ENCODE measurements around the gene GOPC.

The GOPC gene

DNA sequence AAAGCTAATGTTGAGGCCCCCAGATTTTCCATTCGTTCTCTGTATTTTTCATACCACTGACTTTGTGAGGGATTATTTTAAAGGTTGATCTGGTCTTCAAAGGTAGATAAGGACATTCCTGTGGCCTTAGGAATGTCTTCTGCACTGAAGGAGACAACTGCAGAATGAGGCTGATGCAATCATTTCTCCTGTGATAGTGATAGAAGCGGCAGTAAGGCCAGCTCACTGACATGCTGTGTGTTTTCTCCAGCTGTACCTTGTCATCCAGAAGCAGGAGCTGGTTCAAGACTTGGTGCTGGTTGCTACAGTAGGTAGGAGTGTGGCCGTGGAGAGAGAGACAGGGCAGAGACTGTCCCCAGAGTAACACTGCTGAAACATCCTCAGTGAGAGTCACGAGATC, 66.0 kb downstream of the GOPC start:
- Histone ChIP-seq H3K27ac (no peak overlapping the region), H3K36me3 (no peaks in the 10 kb centered on the region)
- TF ChIP-seq, protein P1, sequence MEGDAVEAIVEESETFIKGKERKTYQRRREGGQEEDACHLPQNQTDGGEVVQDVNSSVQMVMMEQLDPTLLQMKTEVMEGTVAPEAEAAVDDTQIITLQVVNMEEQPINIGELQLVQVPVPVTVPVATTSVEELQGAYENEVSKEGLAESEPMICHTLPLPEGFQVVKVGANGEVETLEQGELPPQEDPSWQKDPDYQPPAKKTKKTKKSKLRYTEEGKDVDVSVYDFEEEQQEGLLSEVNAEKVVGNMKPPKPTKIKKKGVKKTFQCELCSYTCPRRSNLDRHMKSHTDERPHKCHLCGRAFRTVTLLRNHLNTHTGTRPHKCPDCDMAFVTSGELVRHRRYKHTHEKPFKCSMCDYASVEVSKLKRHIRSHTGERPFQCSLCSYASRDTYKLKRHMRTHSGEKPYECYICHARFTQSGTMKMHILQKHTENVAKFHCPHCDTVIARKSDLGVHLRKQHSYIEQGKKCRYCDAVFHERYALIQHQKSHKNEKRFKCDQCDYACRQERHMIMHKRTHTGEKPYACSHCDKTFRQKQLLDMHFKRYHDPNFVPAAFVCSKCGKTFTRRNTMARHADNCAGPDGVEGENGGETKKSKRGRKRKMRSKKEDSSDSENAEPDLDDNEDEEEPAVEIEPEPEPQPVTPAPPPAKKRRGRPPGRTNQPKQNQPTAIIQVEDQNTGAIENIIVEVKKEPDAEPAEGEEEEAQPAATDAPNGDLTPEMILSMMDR (IDR thresholded peaks at IDR 0.05): no peak

DNA sequence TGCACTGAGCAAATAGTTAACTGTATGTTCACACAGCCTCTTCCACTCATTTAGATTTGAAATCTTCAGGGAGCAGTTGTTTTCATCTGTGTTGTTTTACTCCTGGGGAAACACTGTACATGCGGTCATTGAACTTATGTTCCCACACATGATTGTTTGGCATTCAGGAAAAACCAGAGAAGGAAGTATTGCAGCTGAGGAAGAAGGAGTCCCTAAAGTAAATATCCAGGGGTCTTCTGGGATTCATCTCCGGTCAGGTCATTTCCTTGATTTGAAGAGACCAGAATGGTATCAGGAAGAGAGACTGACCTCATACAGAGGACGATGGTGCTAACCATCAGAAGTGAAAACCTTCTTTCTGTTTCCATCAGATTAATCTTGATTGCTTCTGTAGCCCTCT, 67.3 kb downstream of the GOPC start:
- H3K4me3 ChIP-seq (ENCODE audit: low read depth in 1 of 2, low read length in 1 of 2): no peak overlapping the region
- H3K27ac ChIP-seq: no peak overlapping the region
- peaks cover 4% of the 10 kb centered on the region for H3K27me3 ChIP-seq
- TF ChIP-seq, protein P1 (IDR thresholded peaks at IDR 0.05): no peak
- H3K9me3 ChIP-seq: no peaks in the 10 kb centered on the region
- H3K4me1 ChIP-seq (ENCODE audit: control insufficient read depth in 1 of 2, insufficient read depth in 1 of 2, low read depth in 1 of 2, low read length in 1 of 2): no peaks in the 10 kb centered on the region
- no peaks in the 10 kb centered on the region for H3K36me3 ChIP-seq

More for the DNA sequence above, 66.0 kb downstream of the GOPC start:
- no peak overlapping the region for H3K4me3 ChIP-seq (ENCODE audit: low read depth in 1 of 2, low read length in 1 of 2)
- peaks cover 4% of the 10 kb centered on the region for H3K27me3 ChIP-seq
- H3K9me3 ChIP-seq: no peaks in the 10 kb centered on the region
- H3K4me1 ChIP-seq (ENCODE audit: control insufficient read depth in 1 of 2, insufficient read depth in 1 of 2, low read depth in 1 of 2, low read length in 1 of 2): no peaks in the 10 kb centered on the region

DNA sequence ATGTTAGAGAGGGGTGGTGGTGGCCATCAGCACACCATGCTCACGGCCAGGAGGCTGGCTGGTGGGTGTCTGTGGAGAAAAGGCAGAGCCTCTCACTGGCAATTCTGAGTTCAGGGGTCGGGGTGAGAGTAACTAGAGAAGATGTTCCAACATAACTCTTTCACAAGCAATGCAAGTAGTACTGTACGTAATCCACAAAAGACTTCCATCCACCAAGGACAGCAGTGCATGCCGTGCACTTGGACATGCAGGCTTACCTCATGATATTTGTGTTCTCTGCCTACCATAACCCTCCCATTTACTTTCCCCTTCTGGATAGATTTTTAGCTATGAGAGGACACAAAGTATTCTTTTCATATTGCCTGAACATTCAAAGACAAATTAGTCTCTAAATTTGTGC, 68.5 kb downstream of the GOPC start:
- TF ChIP-seq, protein P1 (IDR thresholded peaks at IDR 0.05): no peak
- Histone ChIP-seq H3K36me3 (no peaks in the 10 kb centered on the region), H3K4me3 (ENCODE audit: low read depth in 1 of 2, low read length in 1 of 2) (no peak overlapping the region), H3K9me3 (no peaks in the 10 kb centered on the region), H3K4me1 (ENCODE audit: control insufficient read depth in 1 of 2, insufficient read depth in 1 of 2, low read depth in 1 of 2, low read length in 1 of 2) (no peaks in the 10 kb centered on the region), H3K27me3 (peaks cover 4% of the 10 kb centered on the region), H3K27ac (no peak overlapping the region)

DNA sequence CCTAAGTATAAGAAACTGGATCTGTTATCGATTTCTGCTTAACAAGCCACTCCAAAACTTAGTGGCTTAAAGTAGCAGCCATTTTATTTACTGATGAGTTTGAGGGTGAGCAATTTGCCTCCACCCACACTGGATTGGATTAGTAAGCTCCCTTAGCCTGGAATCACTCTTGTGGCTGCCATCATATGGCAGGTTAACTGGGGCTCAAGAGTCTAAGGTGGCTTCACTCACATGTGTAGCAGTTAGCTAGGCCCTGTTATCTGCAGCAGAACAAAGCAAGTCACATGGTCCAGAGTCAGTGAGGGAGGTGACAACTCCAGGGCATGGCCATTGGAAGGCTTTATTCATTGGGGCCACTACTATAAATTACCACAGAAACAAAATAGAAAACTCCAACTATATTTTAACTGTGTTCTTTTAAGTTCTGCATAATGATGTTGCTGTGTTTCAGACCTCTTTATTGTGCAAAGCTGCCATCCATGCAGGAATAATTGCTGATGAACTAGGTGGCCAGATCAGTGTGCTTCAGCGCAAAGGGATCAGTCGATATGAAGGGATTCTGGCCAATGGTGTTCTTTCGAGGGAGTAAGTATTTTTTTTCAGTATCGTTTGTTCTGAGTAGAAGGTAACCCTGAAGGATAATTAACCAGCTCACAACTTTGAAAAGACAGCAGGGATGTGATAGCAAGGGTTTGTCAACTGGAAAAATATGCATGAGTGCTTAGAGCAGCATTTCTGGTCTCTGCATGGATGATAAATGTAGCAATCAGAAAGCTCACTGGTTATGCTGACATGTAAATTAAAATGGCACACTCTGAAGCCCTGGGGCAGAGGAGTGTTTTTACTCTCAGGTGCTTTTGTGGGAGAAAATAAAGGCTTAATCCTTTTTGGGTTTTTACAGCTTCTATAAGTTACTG, 70.2 kb downstream of the GOPC start:
- TF ChIP-seq, protein P1 (IDR thresholded peaks at IDR 0.05): no peak
- H3K27ac ChIP-seq: no peak overlapping the region
- H3K9me3 ChIP-seq: no peaks in the 10 kb centered on the region
- H3K36me3 ChIP-seq: no peaks in the 10 kb centered on the region
- no peaks in the 10 kb centered on the region for H3K4me1 ChIP-seq (ENCODE audit: control insufficient read depth in 1 of 2, insufficient read depth in 1 of 2, low read depth in 1 of 2, low read length in 1 of 2)
- peaks cover 4% of the 10 kb centered on the region for H3K27me3 ChIP-seq
- no peak overlapping the region for H3K4me3 ChIP-seq (ENCODE audit: low read depth in 1 of 2, low read length in 1 of 2)

DNA sequence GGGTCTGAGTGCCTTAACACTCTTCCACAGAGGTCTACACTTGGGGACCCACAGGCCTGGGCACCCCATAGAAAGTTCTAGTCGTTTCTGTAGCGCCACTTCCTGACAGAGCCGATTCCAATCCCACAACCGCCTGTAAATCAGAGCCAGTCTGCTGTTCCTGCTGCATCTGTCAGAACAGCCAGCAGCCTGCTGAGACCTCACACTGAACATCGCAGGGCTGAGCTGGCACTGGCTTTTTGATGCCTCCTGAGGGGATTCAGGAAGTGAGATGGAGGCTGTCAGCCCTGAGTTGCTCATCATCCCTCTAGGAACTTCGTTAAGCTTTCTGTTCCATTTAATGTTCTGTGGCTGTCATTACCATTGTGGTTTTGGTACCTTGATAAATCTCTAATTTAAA, 71.0 kb downstream of the GOPC start:
- Histone ChIP-seq H3K27ac (no peak overlapping the region), H3K4me1 (ENCODE audit: control insufficient read depth in 1 of 2, insufficient read depth in 1 of 2, low read depth in 1 of 2, low read length in 1 of 2) (no peaks in the 10 kb centered on the region), H3K4me3 (ENCODE audit: low read depth in 1 of 2, low read length in 1 of 2) (no peak overlapping the region), H3K27me3 (no peaks in the 10 kb centered on the region), H3K36me3 (no peaks in the 10 kb centered on the region), H3K9me3 (no peaks in the 10 kb centered on the region)
- TF ChIP-seq, protein P1 (IDR thresholded peaks at IDR 0.05): no peak
